ENCODE measurements around the gene SHCBP1. TPM values are rescaled to one million over a fixed set of nuclear protein-coding genes. Genes with fewer than 3 reads are reported as not detected.

Gene SHCBP1
- total RNA-seq, 1 donor from 2014 or later: 2.4 TPM

DNA sequence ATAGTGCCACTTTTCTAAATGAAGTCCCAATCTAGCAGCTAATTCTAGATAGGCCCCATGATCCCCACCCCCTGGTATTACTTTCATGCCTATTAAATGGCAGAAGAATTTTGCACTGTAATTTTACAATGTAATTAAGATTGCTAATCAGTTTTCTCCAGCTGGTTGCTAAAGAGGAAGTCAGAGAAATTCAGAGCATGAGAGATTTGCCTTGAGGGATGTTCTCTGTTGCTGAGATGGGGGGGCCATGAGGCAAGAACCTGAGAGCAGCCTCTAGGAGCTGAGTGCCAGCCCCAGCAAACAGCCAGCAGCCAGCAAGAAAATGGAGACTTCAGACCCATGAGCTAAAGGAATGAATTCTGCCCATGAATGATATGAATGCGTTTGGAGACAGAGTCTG is 38.9 kb downstream of the SHCBP1 start:
- no peak for DNase-seq
- Mint-ChIP-seq H3K27ac (ENCODE audit: unreplicated experiment) (no peak overlapping the region), H3K36me3 (ENCODE audit: unreplicated experiment) (peaks cover 15% of the 10 kb centered on the region), H3K4me1 (ENCODE audit: low read depth, unreplicated experiment) (no peaks in the 10 kb centered on the region), H3K4me3 (ENCODE audit: unreplicated experiment) (no peak overlapping the region), H3K27me3 (ENCODE audit: unreplicated experiment) (peaks cover 2% of the 10 kb centered on the region), H3K9me3 (ENCODE audit: unreplicated experiment) (no peaks in the 10 kb centered on the region)
- TF ChIP-seq, protein P1, sequence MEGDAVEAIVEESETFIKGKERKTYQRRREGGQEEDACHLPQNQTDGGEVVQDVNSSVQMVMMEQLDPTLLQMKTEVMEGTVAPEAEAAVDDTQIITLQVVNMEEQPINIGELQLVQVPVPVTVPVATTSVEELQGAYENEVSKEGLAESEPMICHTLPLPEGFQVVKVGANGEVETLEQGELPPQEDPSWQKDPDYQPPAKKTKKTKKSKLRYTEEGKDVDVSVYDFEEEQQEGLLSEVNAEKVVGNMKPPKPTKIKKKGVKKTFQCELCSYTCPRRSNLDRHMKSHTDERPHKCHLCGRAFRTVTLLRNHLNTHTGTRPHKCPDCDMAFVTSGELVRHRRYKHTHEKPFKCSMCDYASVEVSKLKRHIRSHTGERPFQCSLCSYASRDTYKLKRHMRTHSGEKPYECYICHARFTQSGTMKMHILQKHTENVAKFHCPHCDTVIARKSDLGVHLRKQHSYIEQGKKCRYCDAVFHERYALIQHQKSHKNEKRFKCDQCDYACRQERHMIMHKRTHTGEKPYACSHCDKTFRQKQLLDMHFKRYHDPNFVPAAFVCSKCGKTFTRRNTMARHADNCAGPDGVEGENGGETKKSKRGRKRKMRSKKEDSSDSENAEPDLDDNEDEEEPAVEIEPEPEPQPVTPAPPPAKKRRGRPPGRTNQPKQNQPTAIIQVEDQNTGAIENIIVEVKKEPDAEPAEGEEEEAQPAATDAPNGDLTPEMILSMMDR (IDR thresholded peaks at IDR 0.05; ENCODE audit: partially characterized antibody, unreplicated experiment): no peak

DNA sequence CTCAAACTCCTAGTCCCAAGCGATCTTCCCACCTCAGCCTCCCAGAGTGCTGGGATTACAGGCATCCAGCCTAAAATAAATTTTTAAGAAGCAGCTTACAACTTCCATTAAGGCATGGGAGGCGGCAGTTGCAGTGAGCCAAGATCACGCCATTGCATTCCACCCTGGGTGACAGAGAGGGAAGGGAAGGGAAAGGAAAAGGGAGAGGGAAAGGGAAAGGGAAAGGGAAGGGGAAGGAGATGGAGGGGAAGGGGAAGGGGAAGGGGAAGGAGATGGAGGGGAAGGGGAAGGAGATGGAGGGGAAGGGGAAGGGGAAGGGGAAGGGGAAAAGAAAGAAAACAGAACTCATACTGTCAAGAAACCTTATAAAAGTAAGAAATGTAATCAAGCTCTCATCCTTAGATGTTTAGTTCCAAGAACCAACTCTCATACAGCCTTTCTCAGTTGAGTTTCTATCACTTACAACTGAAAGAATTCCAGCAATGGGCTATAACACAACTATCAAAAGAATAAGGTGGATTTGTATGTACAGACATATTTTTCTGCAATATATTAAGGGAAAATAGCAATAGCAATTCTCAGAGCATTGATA is 43.1 kb downstream of the SHCBP1 start:
- DNase-seq: no peak
- H3K4me3 Mint-ChIP-seq (ENCODE audit: unreplicated experiment): no peak overlapping the region
- H3K36me3 Mint-ChIP-seq (ENCODE audit: unreplicated experiment): no peaks in the 10 kb centered on the region
- TF ChIP-seq, protein P1 (IDR thresholded peaks at IDR 0.05; ENCODE audit: partially characterized antibody, unreplicated experiment): no peak
- no peaks in the 10 kb centered on the region for H3K27me3 Mint-ChIP-seq (ENCODE audit: unreplicated experiment)
- H3K4me1 Mint-ChIP-seq (ENCODE audit: low read depth, unreplicated experiment): no peaks in the 10 kb centered on the region
- H3K9me3 Mint-ChIP-seq (ENCODE audit: unreplicated experiment): peaks cover 2% of the 10 kb centered on the region
- no peak overlapping the region for H3K27ac Mint-ChIP-seq (ENCODE audit: unreplicated experiment)

DNA sequence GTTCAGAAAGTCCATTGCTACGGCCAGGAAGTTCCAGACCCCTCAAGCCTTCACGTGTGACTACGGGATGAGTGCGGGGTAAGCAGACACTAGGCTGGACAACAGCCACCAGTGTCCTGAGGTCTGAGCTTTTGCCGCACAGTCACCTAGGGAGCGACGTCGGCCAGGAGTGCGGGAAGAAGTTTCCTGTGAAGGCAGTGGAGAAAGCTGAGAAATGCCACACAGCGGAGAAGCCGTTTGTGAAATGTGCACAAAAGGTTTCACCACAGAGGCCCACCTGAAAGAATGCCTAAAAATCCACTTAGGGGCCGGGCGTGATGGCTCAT is 47.4 kb downstream of the SHCBP1 start:
- H3K9me3 Mint-ChIP-seq (ENCODE audit: unreplicated experiment): peaks cover 2% of the 10 kb centered on the region
- H3K36me3 Mint-ChIP-seq (ENCODE audit: unreplicated experiment): no peaks in the 10 kb centered on the region
- H3K4me1 Mint-ChIP-seq (ENCODE audit: low read depth, unreplicated experiment): no peaks in the 10 kb centered on the region
- TF ChIP-seq, protein P1 (IDR thresholded peaks at IDR 0.05; ENCODE audit: partially characterized antibody, unreplicated experiment): no peak
- H3K4me3 Mint-ChIP-seq (ENCODE audit: unreplicated experiment): no peak overlapping the region
- no peak for DNase-seq
- H3K27me3 Mint-ChIP-seq (ENCODE audit: unreplicated experiment): no peaks in the 10 kb centered on the region
- H3K27ac Mint-ChIP-seq (ENCODE audit: unreplicated experiment): no peak overlapping the region

DNA sequence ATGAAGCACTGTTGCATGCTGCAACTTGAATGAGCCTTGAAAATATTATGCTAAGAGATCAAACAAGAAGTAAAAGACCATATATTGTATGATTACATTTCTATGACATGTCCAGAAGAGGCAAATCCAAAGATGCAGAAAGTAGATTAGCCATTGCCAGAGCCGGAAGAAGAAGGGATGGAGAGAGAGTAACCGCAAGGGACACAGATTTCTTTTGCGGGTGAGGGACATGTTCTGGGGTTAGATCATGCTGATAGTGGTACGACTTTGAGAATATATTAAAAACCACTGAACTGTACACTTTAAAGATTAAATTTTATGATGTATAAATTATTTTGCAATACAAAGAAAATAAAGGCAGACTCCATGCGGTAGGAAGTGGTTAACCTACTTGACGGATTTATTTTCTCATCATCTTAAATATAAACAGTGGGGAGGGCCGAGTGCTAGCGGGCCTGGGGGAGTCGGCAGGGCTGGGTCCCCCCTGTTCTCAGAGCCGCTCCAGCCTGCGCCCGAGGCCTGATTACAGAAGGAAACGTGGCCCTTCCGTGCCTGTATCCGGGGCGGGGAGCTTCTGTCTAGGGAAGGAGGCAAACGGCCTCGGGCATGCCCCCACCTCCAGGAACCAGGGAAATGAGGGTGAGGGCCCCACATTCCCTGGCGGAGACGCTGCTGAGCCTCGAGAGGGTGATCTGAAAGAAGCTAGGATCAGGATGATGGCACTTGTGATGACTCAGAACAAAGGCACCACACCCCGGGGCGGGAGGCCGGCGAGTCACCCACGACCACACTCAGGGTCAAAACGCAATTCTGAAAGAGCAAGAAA is 48.0 kb downstream of the SHCBP1 start:
- TF ChIP-seq, protein P1 (IDR thresholded peaks at IDR 0.05; ENCODE audit: partially characterized antibody, unreplicated experiment): no peak
- Mint-ChIP-seq H3K9me3 (ENCODE audit: unreplicated experiment) (peaks cover 2% of the 10 kb centered on the region), H3K4me3 (ENCODE audit: unreplicated experiment) (no peak overlapping the region), H3K4me1 (ENCODE audit: low read depth, unreplicated experiment) (no peaks in the 10 kb centered on the region), H3K36me3 (ENCODE audit: unreplicated experiment) (no peaks in the 10 kb centered on the region), H3K27ac (ENCODE audit: unreplicated experiment) (no peak overlapping the region), H3K27me3 (ENCODE audit: unreplicated experiment) (no peaks in the 10 kb centered on the region)
- DNase-seq: no peak

DNA sequence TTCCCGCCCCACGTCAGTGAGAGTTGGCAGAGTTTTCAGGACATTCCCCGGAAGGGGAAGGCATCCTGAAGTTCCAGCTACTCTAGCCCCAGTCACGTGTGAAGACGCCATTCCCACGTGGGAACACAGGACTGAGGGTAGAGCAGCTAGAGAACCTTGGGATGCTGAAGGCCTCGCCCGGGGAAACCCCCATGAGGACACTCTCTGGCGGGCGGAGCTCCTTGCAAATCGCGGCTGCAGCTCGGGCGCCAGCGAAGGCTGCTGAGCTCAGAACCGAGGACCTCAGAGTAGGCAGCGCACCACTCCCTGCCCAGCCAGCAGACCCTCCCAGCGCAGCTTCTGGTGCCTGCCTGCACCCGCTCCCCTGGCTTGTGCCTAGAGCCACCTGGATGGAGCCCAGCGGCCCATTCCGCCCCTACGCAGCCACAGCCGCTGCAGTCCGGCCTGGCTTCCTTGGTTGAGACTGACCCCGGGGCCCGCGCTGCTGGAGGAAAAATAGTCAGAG is 51.9 kb downstream of the SHCBP1 start:
- TF ChIP-seq, protein P1 (IDR thresholded peaks at IDR 0.05; ENCODE audit: partially characterized antibody, unreplicated experiment): no peak
- H3K27ac Mint-ChIP-seq (ENCODE audit: unreplicated experiment): no peak overlapping the region
- no peaks in the 10 kb centered on the region for H3K36me3 Mint-ChIP-seq (ENCODE audit: unreplicated experiment)
- H3K4me1 Mint-ChIP-seq (ENCODE audit: low read depth, unreplicated experiment): no peaks in the 10 kb centered on the region
- no peak for DNase-seq
- H3K4me3 Mint-ChIP-seq (ENCODE audit: unreplicated experiment): no peak overlapping the region
- no peaks in the 10 kb centered on the region for H3K9me3 Mint-ChIP-seq (ENCODE audit: unreplicated experiment)
- H3K27me3 Mint-ChIP-seq (ENCODE audit: unreplicated experiment): peaks cover 3% of the 10 kb centered on the region
